HepG2 (cell line): ENCODE results near the gene CYBC1. TPM values are rescaled to one million over a fixed set of nuclear protein-coding genes. Genes with fewer than 3 reads are reported as not detected.

Source experiments
- BCL6 ChIP-seq: IDR thresholded peaks from 2 replicates; pipeline ENCODE4 v1.6.1; 2016; ENCODE audit warnings: missing genetic modification reagents, missing compliant biosample characterization
- ELF1 ChIP-seq: sonication (generic); formaldehyde crosslinking; IDR thresholded peaks from 2 replicates; pipeline ENCODE4 v1.4.0; 2020; ENCODE audit warnings: missing genetic modification reagents
- ETV5 ChIP-seq: IDR thresholded peaks from 2 replicates; pipeline ENCODE4 v1.6.1; 2018; ENCODE audit warnings: missing biosample characterization, missing genetic modification reagents, inconsistent platforms, borderline replicate concordance
- GLI4 ChIP-seq: sonication (generic); formaldehyde crosslinking; IDR thresholded peaks from 2 replicates; pipeline ENCODE4 v1.5.1; 2020; ENCODE audit warnings: missing genetic modification reagents, mild to moderate bottlenecking, moderate library complexity, borderline replicate concordance
- HNRNPUL1 ChIP-seq: fragments of 200-400 bp; formaldehyde crosslinking; IDR thresholded peaks from 2 replicates; pipeline ENCODE4 v1.6.1; 2017; ENCODE audit warnings: low read depth, mild to moderate bottlenecking, low read length, moderate library complexity
- PHF5A ChIP-seq: IDR thresholded peaks from one replicate; pipeline ENCODE4 v1.6.1; 2018; ENCODE audit warnings: low read depth, missing genetic modification reagents; ENCODE audit not compliant: unreplicated experiment
- SNAI1 ChIP-seq: sonication (generic); formaldehyde crosslinking; IDR thresholded peaks from 2 replicates; pipeline ENCODE4 v1.5.0; 2020; ENCODE audit warnings: mild to moderate bottlenecking, missing genetic modification reagents, borderline replicate concordance
- ZNF281 ChIP-seq: sonication (generic); formaldehyde crosslinking; IDR thresholded peaks from 2 replicates; pipeline ENCODE4 v1.4.0; 2020; ENCODE audit warnings: missing genetic modification reagents, borderline replicate concordance
- ZNF556 ChIP-seq: sonication (generic); formaldehyde crosslinking; IDR thresholded peaks from 2 replicates; pipeline ENCODE4 v1.4.0; 2020; ENCODE audit warnings: mild to moderate bottlenecking, missing genetic modification reagents, borderline replicate concordance
- ZNF607 ChIP-seq: sonication (generic); formaldehyde crosslinking; IDR thresholded peaks from 2 replicates; pipeline ENCODE4 v1.5.1; 2020; ENCODE audit warnings: missing genetic modification reagents, mild to moderate bottlenecking, borderline replicate concordance
- ZNF652 ChIP-seq: IDR thresholded peaks from 2 replicates; pipeline ENCODE4 v1.6.1; 2016; ENCODE audit warnings: low read depth, borderline replicate concordance
- ZNF7 ChIP-seq: IDR thresholded peaks from 2 replicates; pipeline ENCODE4 v1.6.1; 2016; ENCODE audit warnings: missing biosample characterization, missing genetic modification reagents
- polyA plus RNA-seq, 8 experiments: library from polyadenylated mRNA; depleted of rRNA in 3 of 8; stranded (reverse) in 7 of 8; unstranded in 1 of 8; fragments of >200 nt; fragmentation: Illumina TruSeq in 4 of 8; extraction: Trizol in 4 of 8; gene quantifications; 2 replicates each; pipeline versions ENCODE4 v1.2.1 to v1.2.3, GENCODE V29; 2011 to 2016; ENCODE audit warnings: low read depth in 4 of 8, missing spikeins in 1 of 8, mixed read lengths in 1 of 8; ENCODE audit not compliant: insufficient read depth in 1 of 8
- total RNA-seq, 5 experiments: library from RNA; depleted of rRNA; stranded (reverse); fragments of >200 nt; fragmentation: Illumina TruSeq; extraction: Trizol; gene quantifications; 2 replicates each; pipeline ENCODE4 v1.2.3, GENCODE V29; 2016; ENCODE audit warnings: low read depth in 1 of 5
- TF ChIP-seq, protein P1 (sequence below): IDR thresholded peaks from 2 replicates; pipeline ENCODE4 v1.6.1; 2016; ENCODE audit warnings: low read depth, missing genetic modification reagents, missing compliant biosample characterization
- TF ChIP-seq, protein P2 (sequence below), 2 experiments: IDR thresholded peaks; 2 replicates each; pipeline ENCODE4 v1.6.1; 2011 to 2012; ENCODE audit warnings: low read length in 2 of 2, borderline replicate concordance in 1 of 2, low read depth in 1 of 2, mild to moderate bottlenecking in 1 of 2, moderate library complexity in 1 of 2
- TF ChIP-seq, protein P3 (sequence below): sonication (generic); formaldehyde crosslinking; IDR thresholded peaks from 2 replicates; pipeline ENCODE4 v1.5.0; 2020; ENCODE audit warnings: missing genetic modification reagents

CYBC1 gene
- total and polyA plus RNA-seq, 2 of the 13 experiments (the other 11 are each of a cell fraction or from before 2014, with no cell fraction given), result 43.4 to 44.1 TPM

GRCh38 chr17:82414548-82415281 is 35.8 kb downstream of the CYBC1 start (continued):
- TF ChIP-seq, protein P1, sequence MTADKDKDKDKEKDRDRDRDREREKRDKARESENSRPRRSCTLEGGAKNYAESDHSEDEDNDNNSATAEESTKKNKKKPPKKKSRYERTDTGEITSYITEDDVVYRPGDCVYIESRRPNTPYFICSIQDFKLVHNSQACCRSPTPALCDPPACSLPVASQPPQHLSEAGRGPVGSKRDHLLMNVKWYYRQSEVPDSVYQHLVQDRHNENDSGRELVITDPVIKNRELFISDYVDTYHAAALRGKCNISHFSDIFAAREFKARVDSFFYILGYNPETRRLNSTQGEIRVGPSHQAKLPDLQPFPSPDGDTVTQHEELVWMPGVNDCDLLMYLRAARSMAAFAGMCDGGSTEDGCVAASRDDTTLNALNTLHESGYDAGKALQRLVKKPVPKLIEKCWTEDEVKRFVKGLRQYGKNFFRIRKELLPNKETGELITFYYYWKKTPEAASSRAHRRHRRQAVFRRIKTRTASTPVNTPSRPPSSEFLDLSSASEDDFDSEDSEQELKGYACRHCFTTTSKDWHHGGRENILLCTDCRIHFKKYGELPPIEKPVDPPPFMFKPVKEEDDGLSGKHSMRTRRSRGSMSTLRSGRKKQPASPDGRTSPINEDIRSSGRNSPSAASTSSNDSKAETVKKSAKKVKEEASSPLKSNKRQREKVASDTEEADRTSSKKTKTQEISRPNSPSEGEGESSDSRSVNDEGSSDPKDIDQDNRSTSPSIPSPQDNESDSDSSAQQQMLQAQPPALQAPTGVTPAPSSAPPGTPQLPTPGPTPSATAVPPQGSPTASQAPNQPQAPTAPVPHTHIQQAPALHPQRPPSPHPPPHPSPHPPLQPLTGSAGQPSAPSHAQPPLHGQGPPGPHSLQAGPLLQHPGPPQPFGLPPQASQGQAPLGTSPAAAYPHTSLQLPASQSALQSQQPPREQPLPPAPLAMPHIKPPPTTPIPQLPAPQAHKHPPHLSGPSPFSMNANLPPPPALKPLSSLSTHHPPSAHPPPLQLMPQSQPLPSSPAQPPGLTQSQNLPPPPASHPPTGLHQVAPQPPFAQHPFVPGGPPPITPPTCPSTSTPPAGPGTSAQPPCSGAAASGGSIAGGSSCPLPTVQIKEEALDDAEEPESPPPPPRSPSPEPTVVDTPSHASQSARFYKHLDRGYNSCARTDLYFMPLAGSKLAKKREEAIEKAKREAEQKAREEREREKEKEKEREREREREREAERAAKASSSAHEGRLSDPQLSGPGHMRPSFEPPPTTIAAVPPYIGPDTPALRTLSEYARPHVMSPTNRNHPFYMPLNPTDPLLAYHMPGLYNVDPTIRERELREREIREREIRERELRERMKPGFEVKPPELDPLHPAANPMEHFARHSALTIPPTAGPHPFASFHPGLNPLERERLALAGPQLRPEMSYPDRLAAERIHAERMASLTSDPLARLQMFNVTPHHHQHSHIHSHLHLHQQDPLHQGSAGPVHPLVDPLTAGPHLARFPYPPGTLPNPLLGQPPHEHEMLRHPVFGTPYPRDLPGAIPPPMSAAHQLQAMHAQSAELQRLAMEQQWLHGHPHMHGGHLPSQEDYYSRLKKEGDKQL (CRISPR knock-in tag), result no peak
- TF ChIP-seq, protein P2, sequence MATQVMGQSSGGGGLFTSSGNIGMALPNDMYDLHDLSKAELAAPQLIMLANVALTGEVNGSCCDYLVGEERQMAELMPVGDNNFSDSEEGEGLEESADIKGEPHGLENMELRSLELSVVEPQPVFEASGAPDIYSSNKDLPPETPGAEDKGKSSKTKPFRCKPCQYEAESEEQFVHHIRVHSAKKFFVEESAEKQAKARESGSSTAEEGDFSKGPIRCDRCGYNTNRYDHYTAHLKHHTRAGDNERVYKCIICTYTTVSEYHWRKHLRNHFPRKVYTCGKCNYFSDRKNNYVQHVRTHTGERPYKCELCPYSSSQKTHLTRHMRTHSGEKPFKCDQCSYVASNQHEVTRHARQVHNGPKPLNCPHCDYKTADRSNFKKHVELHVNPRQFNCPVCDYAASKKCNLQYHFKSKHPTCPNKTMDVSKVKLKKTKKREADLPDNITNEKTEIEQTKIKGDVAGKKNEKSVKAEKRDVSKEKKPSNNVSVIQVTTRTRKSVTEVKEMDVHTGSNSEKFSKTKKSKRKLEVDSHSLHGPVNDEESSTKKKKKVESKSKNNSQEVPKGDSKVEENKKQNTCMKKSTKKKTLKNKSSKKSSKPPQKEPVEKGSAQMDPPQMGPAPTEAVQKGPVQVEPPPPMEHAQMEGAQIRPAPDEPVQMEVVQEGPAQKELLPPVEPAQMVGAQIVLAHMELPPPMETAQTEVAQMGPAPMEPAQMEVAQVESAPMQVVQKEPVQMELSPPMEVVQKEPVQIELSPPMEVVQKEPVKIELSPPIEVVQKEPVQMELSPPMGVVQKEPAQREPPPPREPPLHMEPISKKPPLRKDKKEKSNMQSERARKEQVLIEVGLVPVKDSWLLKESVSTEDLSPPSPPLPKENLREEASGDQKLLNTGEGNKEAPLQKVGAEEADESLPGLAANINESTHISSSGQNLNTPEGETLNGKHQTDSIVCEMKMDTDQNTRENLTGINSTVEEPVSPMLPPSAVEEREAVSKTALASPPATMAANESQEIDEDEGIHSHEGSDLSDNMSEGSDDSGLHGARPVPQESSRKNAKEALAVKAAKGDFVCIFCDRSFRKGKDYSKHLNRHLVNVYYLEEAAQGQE (IDR thresholded peaks at IDR 0.05; ENCODE audit: borderline replicate concordance in 1 of 2, low read depth in 1 of 2, low read length in 2 of 2), result peak; percentile 87 to 99
- TF ChIP-seq ZNF607 (CRISPR knock-in tag) (peak; percentile 94), GLI4 (CRISPR knock-in tag) (peak; percentile 97; the same call in 1 of the 2 replicates), ELF1 (0 out of 2 replicates have a peak, but pooled peaks have one; percentile 47), BCL6 (CRISPR knock-in tag) (0 out of 2 replicates have a peak, but pooled peaks have one; percentile 50), PHF5A (no peak), ETV5 (CRISPR knock-in tag) (peak; percentile 53; the same call in 1 of the 2 replicates), ZNF7 (CRISPR knock-in tag) (peak; percentile 51; the same call in 1 of the 2 replicates), ZNF652 (CRISPR knock-in tag) (no peak), ZNF281 (CRISPR knock-in tag) (peak; percentile 81), ZNF556 (CRISPR knock-in tag) (no peak), SNAI1 (CRISPR knock-in tag) (peak; percentile 98), HNRNPUL1 (no peak)
- TF ChIP-seq, protein P3, sequence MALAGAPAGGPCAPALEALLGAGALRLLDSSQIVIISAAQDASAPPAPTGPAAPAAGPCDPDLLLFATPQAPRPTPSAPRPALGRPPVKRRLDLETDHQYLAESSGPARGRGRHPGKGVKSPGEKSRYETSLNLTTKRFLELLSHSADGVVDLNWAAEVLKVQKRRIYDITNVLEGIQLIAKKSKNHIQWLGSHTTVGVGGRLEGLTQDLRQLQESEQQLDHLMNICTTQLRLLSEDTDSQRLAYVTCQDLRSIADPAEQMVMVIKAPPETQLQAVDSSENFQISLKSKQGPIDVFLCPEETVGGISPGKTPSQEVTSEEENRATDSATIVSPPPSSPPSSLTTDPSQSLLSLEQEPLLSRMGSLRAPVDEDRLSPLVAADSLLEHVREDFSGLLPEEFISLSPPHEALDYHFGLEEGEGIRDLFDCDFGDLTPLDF (CRISPR knock-in tag), result peak; percentile 82; the same call in 1 of the 2 replicates
